ENCODE results near the gene SNRNP40. TPM values are rescaled to one million over a fixed set of nuclear protein-coding genes. Genes with fewer than 3 reads are reported as not detected.
A peak's percentile ranks its signal among the peaks of the same experiment; 100 is the strongest.

SNRNP40 gene
- 230 and 288 TPM in 2 replicates for total RNA-seq (2014; rRNA removed)
- Bru-seq, nascent RNA = percentile 81 among the genes with signal in this experiment
- percentile 82 among the genes with signal in this experiment for BruChase-seq, experiment 1, labeled RNA remaining after a 6-hour chase
- BruChase-seq, experiment 2, labeled RNA remaining after a 2-hour chase = percentile 82 among the genes with signal in this experiment
- long read RNA-seq, transcript SNRNP40-201 (10 exons, 1,597 nt) = major isoform, 91 of 99 reads
- long read RNA-seq, partial matches to known transcripts = 2 of 99 reads
- long read RNA-seq, other reads (novel, unspliced or antisense) = 4 of 99 reads

DNA sequence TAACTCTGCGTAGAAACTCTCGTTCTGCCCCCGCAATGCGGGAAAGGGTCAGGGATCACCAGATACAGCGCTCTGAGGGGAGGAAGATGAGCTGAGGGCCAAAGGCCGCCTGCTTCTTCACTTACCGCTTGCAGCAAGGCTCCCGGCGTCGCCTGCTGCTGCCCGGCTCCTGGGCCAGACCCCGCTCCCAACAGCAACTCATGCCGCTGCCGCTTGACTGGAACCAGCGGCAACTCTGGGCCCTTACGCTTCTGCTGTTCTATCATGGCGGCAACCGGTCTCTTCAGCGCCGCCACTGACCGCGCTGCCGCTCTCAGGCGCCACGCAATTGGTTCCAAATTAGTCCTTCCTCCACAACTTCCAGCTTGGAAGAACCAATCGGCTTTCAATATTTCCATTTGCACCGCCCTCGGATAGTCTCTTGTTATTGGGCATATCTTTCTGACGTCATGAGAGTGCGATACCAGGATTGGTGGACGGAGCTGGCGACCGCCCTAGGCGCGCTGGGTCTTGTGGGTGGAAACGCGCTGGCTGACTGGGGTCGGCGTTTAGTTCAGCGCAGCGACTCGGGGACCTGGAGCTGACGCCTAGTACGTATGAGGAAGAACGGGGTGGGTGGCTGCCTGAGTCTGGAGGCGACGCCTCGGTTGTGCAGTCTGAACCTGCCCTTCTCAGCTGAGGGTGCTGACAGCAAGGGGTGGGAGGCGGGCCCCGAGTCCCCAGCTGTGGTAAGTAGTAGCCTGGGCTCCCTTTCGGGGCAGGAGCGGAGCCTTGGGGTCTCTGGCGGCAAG lies at the start of gene SNRNP40, which contains the start of gene ZCCHC17:
Gene SNRNP40 (minus strand): TSS at position 303 of the 791 bp plus-strand sequence. CDS start 37 bp downstream, at position 266.
Gene ZCCHC17 (plus strand): TSS at position 547 of the 791 bp plus-strand sequence. CDS start 13,067 bp downstream, outside the sequence.
- peak within 1 kb of the TSS; percentile 97 for H3K9ac ChIP-seq (ENCODE audit: low read length)
- H3K27ac ChIP-seq (ENCODE audit: low read length) = peak within 1 kb of the TSS; percentile 37
- peak; percentile 94 for ATAC-seq
- H3K4me2 ChIP-seq (ENCODE audit: low read length) = peak within 1 kb of the TSS; percentile 90
- peak within 1 kb of the TSS; percentile 78 for H2AFZ ChIP-seq (ENCODE audit: low read length)
- peak within 1 kb of the TSS; percentile 81 for H3K4me3 ChIP-seq (ENCODE audit: low read length)
- H3K79me2 ChIP-seq (ENCODE audit: low read length) = peaks cover 84% of the 10 kb centered on the region
- intact Hi-C loops (cut with micrococcal nuclease) = loop anchor here (2.0 kb wide), 1 partner anchor 38 kb away; no protein-coding TSS in a partner anchor
- H3K4me1 ChIP-seq (ENCODE audit: insufficient read depth, low read length) = peaks cover 32% of the 10 kb centered on the region
- no peaks in the 10 kb centered on the region for H3K9me3 ChIP-seq (ENCODE audit: low read length)
- peaks cover 20% of the 10 kb centered on the region for H3K36me3 ChIP-seq (ENCODE audit: low read depth, low read length)
- TF ChIP-seq, protein P1, sequence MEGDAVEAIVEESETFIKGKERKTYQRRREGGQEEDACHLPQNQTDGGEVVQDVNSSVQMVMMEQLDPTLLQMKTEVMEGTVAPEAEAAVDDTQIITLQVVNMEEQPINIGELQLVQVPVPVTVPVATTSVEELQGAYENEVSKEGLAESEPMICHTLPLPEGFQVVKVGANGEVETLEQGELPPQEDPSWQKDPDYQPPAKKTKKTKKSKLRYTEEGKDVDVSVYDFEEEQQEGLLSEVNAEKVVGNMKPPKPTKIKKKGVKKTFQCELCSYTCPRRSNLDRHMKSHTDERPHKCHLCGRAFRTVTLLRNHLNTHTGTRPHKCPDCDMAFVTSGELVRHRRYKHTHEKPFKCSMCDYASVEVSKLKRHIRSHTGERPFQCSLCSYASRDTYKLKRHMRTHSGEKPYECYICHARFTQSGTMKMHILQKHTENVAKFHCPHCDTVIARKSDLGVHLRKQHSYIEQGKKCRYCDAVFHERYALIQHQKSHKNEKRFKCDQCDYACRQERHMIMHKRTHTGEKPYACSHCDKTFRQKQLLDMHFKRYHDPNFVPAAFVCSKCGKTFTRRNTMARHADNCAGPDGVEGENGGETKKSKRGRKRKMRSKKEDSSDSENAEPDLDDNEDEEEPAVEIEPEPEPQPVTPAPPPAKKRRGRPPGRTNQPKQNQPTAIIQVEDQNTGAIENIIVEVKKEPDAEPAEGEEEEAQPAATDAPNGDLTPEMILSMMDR (conservative IDR thresholded peaks at IDR 0.05; ENCODE audit: low read depth, low read length) = no peak; the same call in 1 of the 2 replicates
- TF ChIP-seq EZH2phosphoT487 (IDR thresholded peaks at IDR 0.05; ENCODE audit: borderline replicate concordance, low read length) (no peak), EZH2 (IDR thresholded peaks at IDR 0.05; ENCODE audit: low read length, unreplicated experiment) (no peak)
- ChIA-PET CTCF (interaction anchor here (0.6 to 0.8 kb wide), 2 partner anchors 111 to 141 kb away, joined by 3 to 5 read pairs; no protein-coding TSS in a partner anchor), POLR2A (ENCODE audit: unreplicated experiment) (interaction anchor here (0.5 to 0.7 kb wide), 4 partner anchors 10 to 1575 kb away, joined by 3 to 12 read pairs (median 3); no protein-coding TSS in a partner anchor)
- H3F3A ChIP-seq (ENCODE audit: low read length, unreplicated experiment) = no peaks in the 10 kb centered on the region
- H3K27me3 ChIP-seq (ENCODE audit: low read length) = no peaks in the 10 kb centered on the region
- peak; percentile 99 for DNase-seq
- H4K20me1 ChIP-seq (ENCODE audit: low read length) = no peaks in the 10 kb centered on the region
- H3K9me2 ChIP-seq (replicated peaks; ENCODE audit: low read length) = no peaks in the 10 kb centered on the region
- BruUV-seq (replicated peaks) = no TSS peak

GRCh38 chr1:31345635-31346034 lies 49.0 kb upstream of the SNRNP40 start:
- H3K4me1 ChIP-seq (ENCODE audit: insufficient read depth, low read length) = no peaks in the 10 kb centered on the region
- H3K36me3 ChIP-seq (ENCODE audit: low read depth, low read length) = peaks cover 9% of the 10 kb centered on the region
- BruUV-seq (replicated peaks) = no TSS peak
- POLR2A ChIA-PET (ENCODE audit: unreplicated experiment) = no interaction called here
- ATAC-seq (no peak), DNase-seq (no peak)
- H2AFZ ChIP-seq (ENCODE audit: low read length) = no peak overlapping the region
- H3K9me3 ChIP-seq (ENCODE audit: low read length) = no peaks in the 10 kb centered on the region
- intact Hi-C loops (cut with micrococcal nuclease) = no loop called here
- H3F3A ChIP-seq (ENCODE audit: low read length, unreplicated experiment) = no peaks in the 10 kb centered on the region
- H3K9me2 ChIP-seq (replicated peaks; ENCODE audit: low read length) = no peaks in the 10 kb centered on the region
- H3K4me2 ChIP-seq (ENCODE audit: low read length) = no peak overlapping the region
- TF ChIP-seq EZH2 (IDR thresholded peaks at IDR 0.05; ENCODE audit: low read length, unreplicated experiment) = no peak
- TF ChIP-seq EZH2phosphoT487 (IDR thresholded peaks at IDR 0.05; ENCODE audit: borderline replicate concordance, low read length) = no peak
- TF ChIP-seq, protein P1 (conservative IDR thresholded peaks at IDR 0.05; ENCODE audit: low read depth, low read length) = no peak
- H3K9ac ChIP-seq (ENCODE audit: low read length) = no peak overlapping the region
- no peak overlapping the region for H3K4me3 ChIP-seq (ENCODE audit: low read length)
- no peaks in the 10 kb centered on the region for H3K79me2 ChIP-seq (ENCODE audit: low read length)
- CTCF ChIA-PET = no interaction called here
- H4K20me1 ChIP-seq (ENCODE audit: low read length) = no peaks in the 10 kb centered on the region
- H3K27ac ChIP-seq (ENCODE audit: low read length) = no peak overlapping the region
- no peaks in the 10 kb centered on the region for H3K27me3 ChIP-seq (ENCODE audit: low read length)
